ENCODE measurements around the gene LGI4. TPM values are rescaled to one million over a fixed set of nuclear protein-coding genes. Genes with fewer than 3 reads are reported as not detected.

LGI4 gene
- polyA plus RNA-seq, 2 of the 4 experiments (the other 2 are of a cell fraction): 0.06 to 0.09 TPM

DNA sequence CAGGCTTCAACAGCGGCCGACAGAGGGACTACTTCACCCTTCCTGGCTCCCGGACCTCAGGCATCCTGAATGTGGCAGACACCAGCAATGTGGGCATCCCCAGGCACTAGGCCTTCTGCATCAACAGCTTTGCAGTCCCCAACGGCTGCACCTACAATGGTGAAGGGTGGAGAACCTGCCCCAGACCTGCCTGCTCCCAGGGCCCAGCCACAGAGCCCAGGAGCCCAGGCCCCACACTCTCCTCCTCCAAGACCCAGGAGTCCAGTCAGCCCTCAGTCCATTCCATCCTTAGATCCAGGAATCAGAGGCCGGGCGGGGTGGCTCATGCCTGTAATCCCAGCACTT is 58.9 kb downstream of the LGI4 start:
- Histone ChIP-seq H3K27ac (no peak overlapping the region), H3K9me3 (peaks cover 2% of the 10 kb centered on the region; the same call in 2 of the 3 replicates), H3K4me2 (no peak overlapping the region), H3K4me1 (no peaks in the 10 kb centered on the region), H3K4me3 (no peak overlapping the region)
- ChIA-PET POLR2A (no interaction called here), CTCF (interaction anchor here (1.0 to 9.0 kb wide), 3 partner anchors 9 to 66 kb away, joined by 6 to 64 read pairs (median 13); no protein-coding TSS in a partner anchor)
- no peak for FAIRE-seq
- TF ChIP-seq, protein P1, sequence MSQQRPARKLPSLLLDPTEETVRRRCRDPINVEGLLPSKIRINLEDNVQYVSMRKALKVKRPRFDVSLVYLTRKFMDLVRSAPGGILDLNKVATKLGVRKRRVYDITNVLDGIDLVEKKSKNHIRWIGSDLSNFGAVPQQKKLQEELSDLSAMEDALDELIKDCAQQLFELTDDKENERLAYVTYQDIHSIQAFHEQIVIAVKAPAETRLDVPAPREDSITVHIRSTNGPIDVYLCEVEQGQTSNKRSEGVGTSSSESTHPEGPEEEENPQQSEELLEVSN (IDR thresholded peaks at IDR 0.05; ENCODE audit: borderline replicate concordance, low read depth): no peak
- TF ChIP-seq CHD2 (IDR thresholded peaks at IDR 0.05; ENCODE audit: low read length, partially characterized antibody): no peak
- TF ChIP-seq EHMT2 (IDR thresholded peaks at IDR 0.05; ENCODE audit: low read depth): no peak
- TF ChIP-seq, protein P2, sequence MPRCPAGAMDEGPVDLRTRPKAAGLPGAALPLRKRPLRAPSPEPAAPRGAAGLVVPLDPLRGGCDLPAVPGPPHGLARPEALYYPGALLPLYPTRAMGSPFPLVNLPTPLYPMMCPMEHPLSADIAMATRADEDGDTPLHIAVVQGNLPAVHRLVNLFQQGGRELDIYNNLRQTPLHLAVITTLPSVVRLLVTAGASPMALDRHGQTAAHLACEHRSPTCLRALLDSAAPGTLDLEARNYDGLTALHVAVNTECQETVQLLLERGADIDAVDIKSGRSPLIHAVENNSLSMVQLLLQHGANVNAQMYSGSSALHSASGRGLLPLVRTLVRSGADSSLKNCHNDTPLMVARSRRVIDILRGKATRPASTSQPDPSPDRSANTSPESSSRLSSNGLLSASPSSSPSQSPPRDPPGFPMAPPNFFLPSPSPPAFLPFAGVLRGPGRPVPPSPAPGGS (IDR thresholded peaks at IDR 0.05): no peak
- TF ChIP-seq POLR2A (IDR thresholded peaks at IDR 0.05; ENCODE audit: low read length): no peak
- TF ChIP-seq NR3C1 (IDR thresholded peaks at IDR 0.05): no peak
- TF ChIP-seq CHD4 (IDR thresholded peaks at IDR 0.05; ENCODE audit: borderline replicate concordance): no peak
- TF ChIP-seq JUN (IDR thresholded peaks at IDR 0.05): no peak
- TF ChIP-seq EHF (CRISPR knock-in tag; IDR thresholded peaks at IDR 0.05): no peak
- TF ChIP-seq GATA3 (IDR thresholded peaks at IDR 0.05; ENCODE audit: borderline replicate concordance): no peak
- no peak for TF ChIP-seq HEYL (CRISPR knock-in tag; IDR thresholded peaks at IDR 0.05)
- no peak for TF ChIP-seq SREBF2 (IDR thresholded peaks at IDR 0.05)
- no peak for TF ChIP-seq RNF2 (IDR thresholded peaks at IDR 0.05; ENCODE audit: borderline replicate concordance, low read depth)
- no peak for TF ChIP-seq ZC3H11A (IDR thresholded peaks at IDR 0.05)
- TF ChIP-seq, protein P3, sequence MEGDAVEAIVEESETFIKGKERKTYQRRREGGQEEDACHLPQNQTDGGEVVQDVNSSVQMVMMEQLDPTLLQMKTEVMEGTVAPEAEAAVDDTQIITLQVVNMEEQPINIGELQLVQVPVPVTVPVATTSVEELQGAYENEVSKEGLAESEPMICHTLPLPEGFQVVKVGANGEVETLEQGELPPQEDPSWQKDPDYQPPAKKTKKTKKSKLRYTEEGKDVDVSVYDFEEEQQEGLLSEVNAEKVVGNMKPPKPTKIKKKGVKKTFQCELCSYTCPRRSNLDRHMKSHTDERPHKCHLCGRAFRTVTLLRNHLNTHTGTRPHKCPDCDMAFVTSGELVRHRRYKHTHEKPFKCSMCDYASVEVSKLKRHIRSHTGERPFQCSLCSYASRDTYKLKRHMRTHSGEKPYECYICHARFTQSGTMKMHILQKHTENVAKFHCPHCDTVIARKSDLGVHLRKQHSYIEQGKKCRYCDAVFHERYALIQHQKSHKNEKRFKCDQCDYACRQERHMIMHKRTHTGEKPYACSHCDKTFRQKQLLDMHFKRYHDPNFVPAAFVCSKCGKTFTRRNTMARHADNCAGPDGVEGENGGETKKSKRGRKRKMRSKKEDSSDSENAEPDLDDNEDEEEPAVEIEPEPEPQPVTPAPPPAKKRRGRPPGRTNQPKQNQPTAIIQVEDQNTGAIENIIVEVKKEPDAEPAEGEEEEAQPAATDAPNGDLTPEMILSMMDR (IDR thresholded peaks at IDR 0.05): no peak
- TF ChIP-seq, protein P4, sequence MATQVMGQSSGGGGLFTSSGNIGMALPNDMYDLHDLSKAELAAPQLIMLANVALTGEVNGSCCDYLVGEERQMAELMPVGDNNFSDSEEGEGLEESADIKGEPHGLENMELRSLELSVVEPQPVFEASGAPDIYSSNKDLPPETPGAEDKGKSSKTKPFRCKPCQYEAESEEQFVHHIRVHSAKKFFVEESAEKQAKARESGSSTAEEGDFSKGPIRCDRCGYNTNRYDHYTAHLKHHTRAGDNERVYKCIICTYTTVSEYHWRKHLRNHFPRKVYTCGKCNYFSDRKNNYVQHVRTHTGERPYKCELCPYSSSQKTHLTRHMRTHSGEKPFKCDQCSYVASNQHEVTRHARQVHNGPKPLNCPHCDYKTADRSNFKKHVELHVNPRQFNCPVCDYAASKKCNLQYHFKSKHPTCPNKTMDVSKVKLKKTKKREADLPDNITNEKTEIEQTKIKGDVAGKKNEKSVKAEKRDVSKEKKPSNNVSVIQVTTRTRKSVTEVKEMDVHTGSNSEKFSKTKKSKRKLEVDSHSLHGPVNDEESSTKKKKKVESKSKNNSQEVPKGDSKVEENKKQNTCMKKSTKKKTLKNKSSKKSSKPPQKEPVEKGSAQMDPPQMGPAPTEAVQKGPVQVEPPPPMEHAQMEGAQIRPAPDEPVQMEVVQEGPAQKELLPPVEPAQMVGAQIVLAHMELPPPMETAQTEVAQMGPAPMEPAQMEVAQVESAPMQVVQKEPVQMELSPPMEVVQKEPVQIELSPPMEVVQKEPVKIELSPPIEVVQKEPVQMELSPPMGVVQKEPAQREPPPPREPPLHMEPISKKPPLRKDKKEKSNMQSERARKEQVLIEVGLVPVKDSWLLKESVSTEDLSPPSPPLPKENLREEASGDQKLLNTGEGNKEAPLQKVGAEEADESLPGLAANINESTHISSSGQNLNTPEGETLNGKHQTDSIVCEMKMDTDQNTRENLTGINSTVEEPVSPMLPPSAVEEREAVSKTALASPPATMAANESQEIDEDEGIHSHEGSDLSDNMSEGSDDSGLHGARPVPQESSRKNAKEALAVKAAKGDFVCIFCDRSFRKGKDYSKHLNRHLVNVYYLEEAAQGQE (IDR thresholded peaks at IDR 0.05): no peak
- DNase-seq (ENCODE audit: low read depth in 1 of 2, low spot score in 1 of 2): no peak
- peak in 1 of 2 experiments; percentile 13; a peak in 2 of 6 replicates for ATAC-seq
- 57% methylated on average over 6 of the region's 6 CpGs for WGBS (ENCODE audit: missing lambda C conversion rate)

DNA sequence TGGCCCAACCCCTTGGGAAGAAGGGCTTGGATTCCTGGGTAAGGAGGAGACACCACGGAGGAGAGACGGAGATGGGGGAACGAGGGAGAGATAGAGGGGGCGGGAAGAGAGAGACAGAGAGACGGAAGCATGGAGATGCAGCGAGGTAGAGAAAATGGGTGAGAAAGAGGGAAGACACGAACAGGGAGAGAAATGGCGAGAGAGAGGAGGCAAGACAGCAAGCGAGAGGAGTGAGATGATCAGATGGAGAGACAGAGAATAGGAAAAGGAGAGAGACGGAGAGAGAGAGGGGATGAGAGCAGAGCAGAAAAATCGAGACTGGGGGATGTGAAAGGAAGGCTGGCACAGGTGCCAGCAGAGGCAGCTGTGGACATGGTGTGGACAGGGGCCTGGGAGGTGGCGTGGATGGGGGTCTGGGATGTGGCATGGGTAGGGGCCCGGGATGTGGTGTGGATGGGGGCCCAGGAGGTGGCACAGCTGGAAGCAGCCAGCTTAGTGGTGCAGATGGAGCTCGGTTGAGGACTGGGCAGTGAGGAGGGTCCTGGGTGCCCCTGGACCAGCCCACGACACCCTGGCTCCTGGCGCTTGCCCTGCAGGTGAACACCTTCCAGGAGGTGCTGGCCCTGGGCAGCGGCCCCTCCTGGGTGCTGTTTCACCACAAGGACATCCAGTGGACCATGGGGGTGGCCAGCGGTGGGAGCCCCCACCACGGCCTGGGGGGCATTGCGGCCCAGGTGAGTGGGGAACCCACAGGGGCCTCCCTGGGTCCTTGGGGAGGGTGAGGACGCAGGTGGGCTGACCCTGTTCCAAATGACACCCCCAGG is 59.4 kb downstream of the LGI4 start:
- ChIA-PET POLR2A (no interaction called here), CTCF (interaction anchor here (1.0 to 9.0 kb wide), 5 partner anchors 8 to 67 kb away, joined by 5 to 64 read pairs (median 10); no protein-coding TSS in a partner anchor)
- peaks cover 8% of the 10 kb centered on the region for H3K9me3 ChIP-seq
- H3K27ac ChIP-seq: no peak overlapping the region
- TF ChIP-seq, protein P5, sequence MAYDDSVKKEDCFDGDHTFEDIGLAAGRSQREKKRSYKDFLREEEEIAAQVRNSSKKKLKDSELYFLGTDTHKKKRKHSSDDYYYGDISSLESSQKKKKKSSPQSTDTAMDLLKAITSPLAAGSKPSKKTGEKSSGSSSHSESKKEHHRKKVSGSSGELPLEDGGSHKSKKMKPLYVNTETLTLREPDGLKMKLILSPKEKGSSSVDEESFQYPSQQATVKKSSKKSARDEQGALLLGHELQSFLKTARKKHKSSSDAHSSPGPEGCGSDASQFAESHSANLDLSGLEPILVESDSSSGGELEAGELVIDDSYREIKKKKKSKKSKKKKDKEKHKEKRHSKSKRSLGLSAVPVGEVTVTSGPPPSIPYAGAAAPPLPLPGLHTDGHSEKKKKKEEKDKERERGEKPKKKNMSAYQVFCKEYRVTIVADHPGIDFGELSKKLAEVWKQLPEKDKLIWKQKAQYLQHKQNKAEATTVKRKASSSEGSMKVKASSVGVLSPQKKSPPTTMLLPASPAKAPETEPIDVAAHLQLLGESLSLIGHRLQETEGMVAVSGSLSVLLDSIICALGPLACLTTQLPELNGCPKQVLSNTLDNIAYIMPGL (CRISPR knock-in tag; IDR thresholded peaks at IDR 0.05; ENCODE audit: borderline replicate concordance): no peak
- TF ChIP-seq RAD21 (conservative IDR thresholded peaks at IDR 0.05 in 1 of 2, IDR thresholded peaks at IDR 0.05 in 1 of 2) (no peak), NFE2L2 (conservative IDR thresholded peaks at IDR 0.05; ENCODE audit: low read length) (no peak), RNF2 (IDR thresholded peaks at IDR 0.05; ENCODE audit: borderline replicate concordance, low read depth) (no peak), CHD4 (IDR thresholded peaks at IDR 0.05; ENCODE audit: borderline replicate concordance) (no peak), FOSL2 (IDR thresholded peaks at IDR 0.05) (no peak), FOSL2 (CRISPR knock-in tag; IDR thresholded peaks at IDR 0.05) (no peak)
- no peak overlapping the region for H3K4me3 ChIP-seq
- no peaks in the 10 kb centered on the region for H3K4me1 ChIP-seq
- 60% methylated on average over 21 of the region's 21 CpGs for WGBS (ENCODE audit: missing lambda C conversion rate)
- FAIRE-seq (no peak), DNase-seq (ENCODE audit: low read depth in 1 of 2, low spot score in 1 of 2) (no peak), ATAC-seq (no peak)
- H3K4me2 ChIP-seq: no peak overlapping the region

All from A549 (cell line).